HG02759 (cell line): ENCODE results near the gene PPP6R3.
A peak's percentile ranks its signal among the peaks of the same experiment; 100 is the strongest.

Source experiments
- ATAC-seq: cut with Tn5 transposase; IDR thresholded peaks from one replicate; pipeline ENCODE4 v1.9.1; 2021; ENCODE audit warnings: mild to moderate bottlenecking, moderate library complexity; ENCODE audit not compliant: unreplicated experiment

PPP6R3 gene

GRCh38 chr11:68549789-68550484 lies 89.4 kb downstream of the PPP6R3 start:
- no peak for ATAC-seq

DNA sequence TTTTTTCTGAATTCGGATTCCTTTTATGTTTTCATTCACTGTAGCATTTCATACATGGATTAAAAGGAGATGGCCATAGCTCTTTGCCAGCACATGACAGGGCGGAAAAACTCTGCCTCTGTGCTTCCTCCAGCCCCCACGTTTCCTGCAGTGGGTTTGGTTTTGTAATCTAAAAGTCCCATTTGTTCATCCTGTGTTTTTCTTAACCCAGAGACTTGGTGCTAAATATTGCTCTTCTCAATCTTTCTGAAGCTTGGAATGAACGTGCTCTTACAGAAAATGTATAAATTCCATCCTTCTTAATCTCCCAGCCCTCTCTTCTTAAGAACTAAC lies 89.9 kb downstream of the PPP6R3 start:
- no peak for ATAC-seq

DNA sequence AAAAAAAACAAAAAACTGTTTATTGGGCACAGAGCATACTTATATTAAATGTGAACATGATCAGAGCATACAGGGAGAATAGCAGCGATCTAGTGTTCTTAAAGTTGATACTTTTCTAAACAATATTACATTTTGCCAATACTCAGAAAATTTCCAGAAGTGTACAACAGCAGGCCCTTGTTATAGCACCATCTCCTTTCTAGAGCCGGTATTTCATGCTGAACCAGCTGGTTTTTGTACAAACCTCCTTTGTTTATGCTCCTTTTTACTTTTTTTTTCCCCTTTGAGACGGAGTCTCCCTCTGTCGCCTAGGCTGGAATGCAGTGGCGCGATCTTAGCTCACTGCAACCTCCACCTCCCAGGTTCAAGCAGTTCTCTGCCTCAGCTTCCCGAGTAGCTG lies 90.7 kb downstream of the PPP6R3 start:
- ATAC-seq, result no peak

DNA sequence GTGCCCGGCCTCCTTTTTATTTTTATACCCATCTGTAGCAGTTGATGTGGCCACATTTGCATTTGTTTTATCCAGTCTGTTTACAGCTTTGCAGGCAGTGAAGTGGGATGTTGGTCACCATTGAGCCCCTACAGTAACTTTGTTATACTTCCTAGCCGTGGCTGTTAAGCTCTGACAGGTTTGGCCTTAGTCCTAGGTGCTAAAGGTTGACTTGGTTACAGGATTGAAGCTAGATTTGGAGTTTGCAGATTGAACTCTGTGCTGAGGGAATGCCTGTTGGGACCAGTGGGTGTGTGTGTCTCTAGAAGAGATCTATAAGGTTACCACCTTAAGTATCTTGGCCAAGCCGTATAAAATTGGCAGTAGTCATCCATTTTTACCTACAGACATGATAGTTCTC lies 91.2 kb downstream of the PPP6R3 start:
- no peak for ATAC-seq

GRCh38 chr11:68552542-68552941 lies 92.0 kb downstream of the PPP6R3 start:
- ATAC-seq, result no peak

DNA sequence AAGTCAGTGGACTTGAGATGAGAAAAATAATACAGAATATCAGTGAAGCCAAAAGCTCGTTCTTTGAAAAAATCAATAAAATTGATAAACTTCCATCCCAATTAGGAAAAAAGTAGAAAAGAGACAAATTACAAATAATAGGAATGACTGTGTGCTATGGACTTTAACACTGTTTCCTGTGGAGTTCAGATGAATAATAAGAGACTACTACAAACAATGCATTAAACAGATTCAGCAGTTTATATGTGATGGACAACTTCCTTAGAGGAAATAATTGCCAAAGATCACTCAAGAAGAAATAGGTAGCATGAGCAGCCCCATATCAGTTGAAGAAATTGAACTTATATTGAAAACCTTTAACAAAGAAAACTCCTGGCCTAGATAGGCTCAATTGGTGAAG lies 99.7 kb downstream of the PPP6R3 start:
- no peak for ATAC-seq

DNA sequence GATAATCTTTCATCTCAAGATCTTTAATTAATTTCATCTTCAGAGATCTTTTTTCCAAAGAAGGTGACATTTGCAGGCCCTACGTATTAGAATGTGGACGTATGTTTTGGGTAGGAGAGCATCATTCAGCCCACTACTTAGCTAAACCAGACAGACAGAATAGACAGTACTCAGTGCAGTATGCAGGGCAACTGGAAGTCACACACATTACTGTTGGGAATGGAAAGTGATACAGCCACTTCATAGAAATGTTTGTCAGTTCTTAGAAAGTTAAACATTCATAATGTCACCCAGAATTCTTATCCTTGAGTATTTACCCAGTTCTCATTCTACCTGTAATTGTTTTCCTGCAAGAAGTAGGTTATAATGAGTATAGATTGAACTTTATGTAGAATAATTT lies 102.9 kb downstream of the PPP6R3 start:
- no peak for ATAC-seq

DNA sequence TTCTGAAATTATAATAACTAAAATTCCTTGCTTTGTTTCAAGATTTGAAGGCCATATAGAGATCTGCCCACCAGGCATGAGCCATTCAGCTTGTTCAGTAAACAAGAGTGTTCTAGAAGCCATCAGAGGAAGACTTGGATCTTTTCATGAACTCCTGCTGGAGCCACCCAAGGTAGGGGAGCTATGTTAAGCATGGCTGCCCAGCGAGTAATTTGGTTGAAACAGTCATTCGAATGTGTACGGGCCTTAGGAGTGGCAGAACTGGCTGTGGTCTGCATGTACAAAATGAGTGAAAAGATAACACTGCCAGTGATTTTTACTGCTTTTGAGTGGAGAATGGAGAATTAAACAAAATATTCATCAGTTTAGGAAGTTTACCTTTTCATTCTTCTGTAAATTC lies 103.7 kb downstream of the PPP6R3 start:
- ATAC-seq, result no peak

- no peak for ATAC-seq
Measured at GRCh38 chr11:68565768-68566167, 105.2 kb downstream of the PPP6R3 start.

DNA sequence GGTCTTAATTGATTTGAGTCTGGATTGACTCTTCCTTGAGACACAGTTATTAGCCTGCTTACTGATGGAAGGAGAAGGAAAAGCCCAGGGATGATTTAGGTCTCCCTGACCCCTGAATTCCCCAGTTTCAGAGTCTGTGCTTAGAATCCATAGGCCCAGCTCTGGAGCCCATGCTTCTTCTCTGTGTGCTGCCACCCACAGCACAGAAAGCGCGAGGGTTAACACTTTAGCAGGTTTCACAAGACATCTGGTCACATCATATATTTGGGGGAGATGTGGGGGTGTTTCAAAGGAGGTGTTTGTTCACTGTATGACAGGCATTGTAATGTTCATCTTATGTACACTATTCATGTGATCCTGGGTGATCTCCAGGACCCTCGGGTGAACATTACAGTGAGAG lies 107.0 kb downstream of the PPP6R3 start:
- ATAC-seq, result no peak

GRCh38 chr11:68569357-68569756 lies 108.8 kb downstream of the PPP6R3 start:
- peak; percentile 43 for ATAC-seq

GRCh38 chr11:68570691-68571090 lies 110.1 kb downstream of the PPP6R3 start:
- no peak for ATAC-seq

GRCh38 chr11:68574308-68574707 lies 113.8 kb downstream of the PPP6R3 start:
- no peak for ATAC-seq

- ATAC-seq, result no peak
Measured at GRCh38 chr11:68575025-68575665, 114.6 kb downstream of the PPP6R3 start.

GRCh38 chr11:68579455-68579854 lies 118.9 kb downstream of the PPP6R3 start:
- no peak for ATAC-seq

DNA sequence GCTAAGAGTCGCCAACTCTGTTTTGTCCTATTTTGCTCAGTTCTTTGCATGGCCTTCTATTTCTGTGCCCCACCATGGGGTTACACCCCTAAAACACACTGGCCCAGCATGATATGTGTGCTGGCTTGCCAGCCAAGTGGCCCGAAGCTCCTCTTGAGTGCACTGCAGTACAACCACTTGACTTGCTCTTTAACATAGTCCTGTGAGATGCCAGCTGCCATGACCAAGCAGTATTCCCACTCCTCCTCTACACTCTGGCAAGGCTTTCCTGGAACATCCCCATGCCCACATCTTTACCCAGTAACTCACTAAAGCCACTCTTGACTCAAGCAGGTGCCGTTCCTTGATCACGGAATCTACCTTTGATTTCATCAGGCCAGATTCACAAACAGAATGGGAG lies 120.9 kb downstream of the PPP6R3 start:
- ATAC-seq, result no peak

DNA sequence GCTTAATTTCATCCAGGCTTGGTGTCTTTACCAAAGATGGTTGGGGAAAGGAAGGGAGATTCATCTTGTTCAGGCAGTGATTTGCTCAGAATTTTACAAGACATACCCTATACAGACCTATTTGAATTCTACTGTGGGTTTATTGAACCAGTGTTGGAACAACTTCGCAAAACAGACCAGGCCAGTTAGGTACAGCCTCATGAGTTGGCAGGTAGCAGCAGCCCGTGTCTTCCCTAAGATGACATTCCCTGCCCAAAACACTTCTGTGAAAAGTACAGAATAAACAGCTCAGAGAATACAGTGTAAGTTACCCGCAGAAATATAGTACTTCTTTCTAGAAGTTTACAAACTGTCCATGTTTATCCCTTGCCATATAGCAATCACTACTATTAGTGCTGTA lies 121.3 kb downstream of the PPP6R3 start:
- no peak for ATAC-seq

- no peak for ATAC-seq
Measured at GRCh38 chr11:68582416-68583040, 122.0 kb downstream of the PPP6R3 start.

- no peak for ATAC-seq
Measured at GRCh38 chr11:68583041-68583446, 122.5 kb downstream of the PPP6R3 start.

DNA sequence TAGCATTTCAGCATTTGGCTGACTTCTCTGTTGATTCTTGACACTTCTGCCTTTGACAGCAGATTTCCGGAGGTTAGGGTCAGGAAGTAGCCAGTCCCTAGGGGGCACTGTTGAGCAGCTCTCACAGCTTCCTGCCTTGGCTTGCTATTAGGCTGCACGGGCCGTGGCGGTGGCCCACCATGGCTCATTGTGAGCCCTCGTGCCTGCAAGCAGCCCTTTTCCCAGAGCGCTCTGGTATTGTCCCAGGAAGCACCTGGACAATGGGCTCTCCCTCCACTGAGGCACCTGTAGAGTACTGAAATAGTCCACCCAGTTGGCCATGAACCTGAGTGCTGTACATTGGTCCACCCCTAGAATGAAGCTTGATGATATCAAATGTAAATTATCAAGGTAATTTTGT lies 123.5 kb downstream of the PPP6R3 start:
- ATAC-seq, result no peak

- ATAC-seq, result no peak
Measured at GRCh38 chr11:68584991-68585524, 124.5 kb downstream of the PPP6R3 start.

- ATAC-seq, result no peak
Measured at GRCh38 chr11:68589547-68590216, 129.1 kb downstream of the PPP6R3 start.
